Measurements from ENCODE around the gene CYP51A1.
"Not testable (repeated sequence)": the region's sequence is repeated elsewhere in the genome, so short reads cannot be mapped to it uniquely, and the experiment has no call there.

The CYP51A1 gene

GRCh38 chr7:92155108-92155739 is 20.9 kb upstream of the CYP51A1 start:
- Histone ChIP-seq H2AK5ac (ENCODE audit: low read length, severe bottlenecking) (no peak overlapping the region), H2BK12ac (ENCODE audit: low read length in 2 of 2) (no peak overlapping the region), H3K4ac (ENCODE audit: low read depth in 1 of 2, low read length in 2 of 2) (no peak overlapping the region), H3K27ac (ENCODE audit: low read length, poor library complexity, severe bottlenecking) (no peak overlapping the region), H3K14ac (ENCODE audit: low read length in 2 of 2) (no peak overlapping the region), H3K23ac (ENCODE audit: low read length in 2 of 2) (no peak overlapping the region), H3K36me3 (ENCODE audit: control insufficient read depth in 1 of 2, insufficient read depth in 2 of 2, low read depth in 1 of 2, low read length in 2 of 2) (no peaks in the 10 kb centered on the region), H3K4me1 (ENCODE audit: control insufficient read depth, insufficient read depth, low read depth, low read length) (no peaks in the 10 kb centered on the region), H4K8ac (ENCODE audit: low read length) (no peak overlapping the region), H2BK5ac (ENCODE audit: low read depth, low read length, poor library complexity, severe bottlenecking) (no peak overlapping the region), H3K27me3 (ENCODE audit: control insufficient read depth in 1 of 2, insufficient read depth in 1 of 2, low read length in 2 of 2) (no peaks in the 10 kb centered on the region), H3K18ac (ENCODE audit: low read depth in 1 of 2, low read length in 2 of 2) (no peak overlapping the region), H3K4me3 (ENCODE audit: insufficient read depth in 1 of 2, low read depth in 1 of 2, low read length in 2 of 2) (no peak overlapping the region), H3K9ac (ENCODE audit: low read length) (no peak overlapping the region), H2AFZ (ENCODE audit: low read depth, low read length) (no peak overlapping the region), H3K4me2 (ENCODE audit: low read length, poor library complexity, severe bottlenecking) (no peak overlapping the region), H3K79me1 (replicated peaks; ENCODE audit: low read length, poor library complexity, severe bottlenecking) (no peaks in the 10 kb centered on the region), H2BK120ac (ENCODE audit: low read depth, low read length) (no peak overlapping the region), H2BK15ac (ENCODE audit: low read depth, poor library complexity, severe bottlenecking) (no peak overlapping the region), H4K91ac (ENCODE audit: low read length) (no peak overlapping the region), H3K9me3 (ENCODE audit: control insufficient read depth, low read length) (no peaks in the 10 kb centered on the region)
- no peak for DNase-seq
- 91% methylated on average over 1 of the region's 1 CpG for WGBS

GRCh38 chr7:92150450-92151017 is 16.3 kb upstream of the CYP51A1 start:
- no peak for DNase-seq
- Histone ChIP-seq H3K4ac (ENCODE audit: low read depth in 1 of 2, low read length in 2 of 2) (no peak overlapping the region), H2BK15ac (ENCODE audit: low read depth, poor library complexity, severe bottlenecking) (no peak overlapping the region), H2AFZ (ENCODE audit: low read depth, low read length) (no peak overlapping the region), H2BK5ac (ENCODE audit: low read depth, low read length, poor library complexity, severe bottlenecking) (no peak overlapping the region), H2BK120ac (ENCODE audit: low read depth, low read length) (no peak overlapping the region), H3K36me3 (ENCODE audit: control insufficient read depth in 1 of 2, insufficient read depth in 2 of 2, low read depth in 1 of 2, low read length in 2 of 2) (no peaks in the 10 kb centered on the region), H3K18ac (ENCODE audit: low read depth in 1 of 2, low read length in 2 of 2) (no peak overlapping the region), H3K9ac (ENCODE audit: low read length) (no peak overlapping the region), H4K8ac (ENCODE audit: low read length) (no peak overlapping the region), H3K9me3 (ENCODE audit: control insufficient read depth, low read length) (no peaks in the 10 kb centered on the region), H3K27me3 (ENCODE audit: control insufficient read depth in 1 of 2, insufficient read depth in 1 of 2, low read length in 2 of 2) (no peaks in the 10 kb centered on the region), H3K27ac (ENCODE audit: low read length, poor library complexity, severe bottlenecking) (no peak overlapping the region), H3K4me1 (ENCODE audit: control insufficient read depth, insufficient read depth, low read depth, low read length) (no peaks in the 10 kb centered on the region), H2AK5ac (ENCODE audit: low read length, severe bottlenecking) (no peak overlapping the region), H4K91ac (ENCODE audit: low read length) (no peak overlapping the region), H3K14ac (ENCODE audit: low read length in 2 of 2) (no peak overlapping the region), H3K79me1 (replicated peaks; ENCODE audit: low read length, poor library complexity, severe bottlenecking) (no peaks in the 10 kb centered on the region), H3K4me2 (ENCODE audit: low read length, poor library complexity, severe bottlenecking) (no peak overlapping the region), H2BK12ac (ENCODE audit: low read length in 2 of 2) (no peak overlapping the region), H3K23ac (ENCODE audit: low read length in 2 of 2) (no peak overlapping the region), H3K4me3 (ENCODE audit: insufficient read depth in 1 of 2, low read depth in 1 of 2, low read length in 2 of 2) (no peak overlapping the region)
- 83% methylated on average over 1 of the region's 1 CpG for WGBS

- Histone ChIP-seq H3K9ac (ENCODE audit: low read length) (no peak overlapping the region), H3K9me3 (ENCODE audit: control insufficient read depth, low read length) (no peaks in the 10 kb centered on the region), H3K4me3 (ENCODE audit: insufficient read depth in 1 of 2, low read depth in 1 of 2, low read length in 2 of 2) (no peak overlapping the region), H3K4me2 (ENCODE audit: low read length, poor library complexity, severe bottlenecking) (no peak overlapping the region), H2BK15ac (ENCODE audit: low read depth, poor library complexity, severe bottlenecking) (no peak overlapping the region), H3K4ac (ENCODE audit: low read depth in 1 of 2, low read length in 2 of 2) (no peak overlapping the region), H3K4me1 (ENCODE audit: control insufficient read depth, insufficient read depth, low read depth, low read length) (no peaks in the 10 kb centered on the region), H3K79me1 (replicated peaks; ENCODE audit: low read length, poor library complexity, severe bottlenecking) (no peaks in the 10 kb centered on the region), H2AK5ac (ENCODE audit: low read length, severe bottlenecking) (no peak overlapping the region), H3K36me3 (ENCODE audit: control insufficient read depth in 1 of 2, insufficient read depth in 2 of 2, low read depth in 1 of 2, low read length in 2 of 2) (no peaks in the 10 kb centered on the region), H2BK5ac (ENCODE audit: low read depth, low read length, poor library complexity, severe bottlenecking) (no peak overlapping the region), H3K27ac (ENCODE audit: low read length, poor library complexity, severe bottlenecking) (no peak overlapping the region), H3K18ac (ENCODE audit: low read depth in 1 of 2, low read length in 2 of 2) (no peak overlapping the region), H4K91ac (ENCODE audit: low read length) (no peak overlapping the region), H3K14ac (ENCODE audit: low read length in 2 of 2) (no peak overlapping the region), H3K27me3 (ENCODE audit: control insufficient read depth in 1 of 2, insufficient read depth in 1 of 2, low read length in 2 of 2) (no peaks in the 10 kb centered on the region), H3K23ac (ENCODE audit: low read length in 2 of 2) (no peak overlapping the region), H2AFZ (ENCODE audit: low read depth, low read length) (no peak overlapping the region), H2BK12ac (ENCODE audit: low read length in 2 of 2) (no peak overlapping the region), H2BK120ac (ENCODE audit: low read depth, low read length) (no peak overlapping the region), H4K8ac (ENCODE audit: low read length) (no peak overlapping the region)
- WGBS: 95% methylated on average over 5 of the region's 5 CpGs
- no peak for DNase-seq
Observed at GRCh38 chr7:92149736-92150239, 15.5 kb upstream of the CYP51A1 start.

GRCh38 chr7:92143192-92143880 is 9.1 kb upstream of the CYP51A1 start:
- not testable (repeated sequence) for H4K8ac ChIP-seq (ENCODE audit: low read length); H2AFZ ChIP-seq (ENCODE audit: low read depth, low read length); H2BK15ac ChIP-seq (ENCODE audit: low read depth, poor library complexity, severe bottlenecking); H3K36me3 ChIP-seq (ENCODE audit: control insufficient read depth in 1 of 2, insufficient read depth in 2 of 2, low read depth in 1 of 2, low read length in 2 of 2); H3K4ac ChIP-seq (ENCODE audit: low read depth in 1 of 2, low read length in 2 of 2); H2BK120ac ChIP-seq (ENCODE audit: low read depth, low read length); H3K79me1 ChIP-seq (replicated peaks; ENCODE audit: low read length, poor library complexity, severe bottlenecking); H2BK5ac ChIP-seq (ENCODE audit: low read depth, low read length, poor library complexity, severe bottlenecking); H3K18ac ChIP-seq (ENCODE audit: low read depth in 1 of 2, low read length in 2 of 2); H3K14ac ChIP-seq (ENCODE audit: low read length in 2 of 2); H2BK12ac ChIP-seq (ENCODE audit: low read length in 2 of 2); H3K4me2 ChIP-seq (ENCODE audit: low read length, poor library complexity, severe bottlenecking); H2AK5ac ChIP-seq (ENCODE audit: low read length, severe bottlenecking); H3K4me3 ChIP-seq (ENCODE audit: insufficient read depth in 1 of 2, low read depth in 1 of 2, low read length in 2 of 2); H4K91ac ChIP-seq (ENCODE audit: low read length); H3K9ac ChIP-seq (ENCODE audit: low read length); DNase-seq; H3K23ac ChIP-seq (ENCODE audit: low read length in 2 of 2); H3K27ac ChIP-seq (ENCODE audit: low read length, poor library complexity, severe bottlenecking); H3K27me3 ChIP-seq (ENCODE audit: control insufficient read depth in 1 of 2, insufficient read depth in 1 of 2, low read length in 2 of 2); H3K4me1 ChIP-seq (ENCODE audit: control insufficient read depth, insufficient read depth, low read depth, low read length); H3K9me3 ChIP-seq (ENCODE audit: control insufficient read depth, low read length)
- 95% methylated on average over 45 of the region's 50 CpGs for WGBS
